Measurements from ENCODE around the gene MORN1.

DNA sequence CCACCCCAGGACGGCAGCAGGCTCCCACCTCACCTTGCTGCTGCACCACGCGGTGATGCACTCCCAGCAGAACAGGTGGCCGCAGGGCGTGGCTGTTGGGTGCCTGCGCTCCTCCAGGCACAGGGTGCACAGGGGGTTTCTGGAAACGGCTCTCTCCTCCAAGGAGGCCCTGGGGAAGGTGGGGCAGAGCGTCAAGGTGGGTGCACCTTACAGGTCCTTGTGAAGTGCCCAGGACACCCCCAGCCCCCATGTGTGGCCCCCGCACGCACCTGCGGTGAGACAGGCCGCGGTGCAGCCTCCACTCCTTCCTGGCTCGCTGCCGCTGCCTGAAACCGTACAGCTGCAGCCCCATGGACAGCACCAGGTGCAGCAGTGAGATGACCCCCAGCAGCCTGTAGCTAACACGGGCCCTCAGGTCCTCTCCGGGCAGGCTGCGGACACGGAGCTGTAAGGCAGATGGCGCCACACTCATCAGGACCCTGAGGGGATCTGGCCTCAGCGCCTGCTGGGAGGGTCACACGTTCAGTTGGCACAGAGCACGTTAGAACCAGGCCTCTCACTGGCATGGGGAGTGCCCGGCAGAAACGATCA lies 15.2 kb upstream of the MORN1 start:
- TF ChIP-seq, protein P1, sequence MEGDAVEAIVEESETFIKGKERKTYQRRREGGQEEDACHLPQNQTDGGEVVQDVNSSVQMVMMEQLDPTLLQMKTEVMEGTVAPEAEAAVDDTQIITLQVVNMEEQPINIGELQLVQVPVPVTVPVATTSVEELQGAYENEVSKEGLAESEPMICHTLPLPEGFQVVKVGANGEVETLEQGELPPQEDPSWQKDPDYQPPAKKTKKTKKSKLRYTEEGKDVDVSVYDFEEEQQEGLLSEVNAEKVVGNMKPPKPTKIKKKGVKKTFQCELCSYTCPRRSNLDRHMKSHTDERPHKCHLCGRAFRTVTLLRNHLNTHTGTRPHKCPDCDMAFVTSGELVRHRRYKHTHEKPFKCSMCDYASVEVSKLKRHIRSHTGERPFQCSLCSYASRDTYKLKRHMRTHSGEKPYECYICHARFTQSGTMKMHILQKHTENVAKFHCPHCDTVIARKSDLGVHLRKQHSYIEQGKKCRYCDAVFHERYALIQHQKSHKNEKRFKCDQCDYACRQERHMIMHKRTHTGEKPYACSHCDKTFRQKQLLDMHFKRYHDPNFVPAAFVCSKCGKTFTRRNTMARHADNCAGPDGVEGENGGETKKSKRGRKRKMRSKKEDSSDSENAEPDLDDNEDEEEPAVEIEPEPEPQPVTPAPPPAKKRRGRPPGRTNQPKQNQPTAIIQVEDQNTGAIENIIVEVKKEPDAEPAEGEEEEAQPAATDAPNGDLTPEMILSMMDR (conservative IDR thresholded peaks at IDR 0.05) = no peak
- TF ChIP-seq EZH2 (IDR thresholded peaks at IDR 0.05; ENCODE audit: low read depth) = no peak
